Measurements from ENCODE around the gene ALPL.

- TF ChIP-seq, protein P1, sequence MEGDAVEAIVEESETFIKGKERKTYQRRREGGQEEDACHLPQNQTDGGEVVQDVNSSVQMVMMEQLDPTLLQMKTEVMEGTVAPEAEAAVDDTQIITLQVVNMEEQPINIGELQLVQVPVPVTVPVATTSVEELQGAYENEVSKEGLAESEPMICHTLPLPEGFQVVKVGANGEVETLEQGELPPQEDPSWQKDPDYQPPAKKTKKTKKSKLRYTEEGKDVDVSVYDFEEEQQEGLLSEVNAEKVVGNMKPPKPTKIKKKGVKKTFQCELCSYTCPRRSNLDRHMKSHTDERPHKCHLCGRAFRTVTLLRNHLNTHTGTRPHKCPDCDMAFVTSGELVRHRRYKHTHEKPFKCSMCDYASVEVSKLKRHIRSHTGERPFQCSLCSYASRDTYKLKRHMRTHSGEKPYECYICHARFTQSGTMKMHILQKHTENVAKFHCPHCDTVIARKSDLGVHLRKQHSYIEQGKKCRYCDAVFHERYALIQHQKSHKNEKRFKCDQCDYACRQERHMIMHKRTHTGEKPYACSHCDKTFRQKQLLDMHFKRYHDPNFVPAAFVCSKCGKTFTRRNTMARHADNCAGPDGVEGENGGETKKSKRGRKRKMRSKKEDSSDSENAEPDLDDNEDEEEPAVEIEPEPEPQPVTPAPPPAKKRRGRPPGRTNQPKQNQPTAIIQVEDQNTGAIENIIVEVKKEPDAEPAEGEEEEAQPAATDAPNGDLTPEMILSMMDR (IDR thresholded peaks at IDR 0.05), result no peak
- no peak for TF ChIP-seq POLR2A (IDR thresholded peaks at IDR 0.05)
- TF ChIP-seq EP300 (IDR thresholded peaks at IDR 0.05; ENCODE audit: low read depth), result no peak
- TF ChIP-seq POLR2AphosphoS5 (IDR thresholded peaks at IDR 0.05), result no peak
These were observed 23.8 kb downstream of the ALPL start for GRCh38 chr1:21532992-21533534.
